SK-N-MC (cell line): ENCODE data around the gene NTRK2.

Experiments
- EZH2 ChIP-seq: fragments of 200-600 bp; sonication (generic); IDR thresholded peaks from one replicate; pipeline ENCODE4 v1.6.1; 2017; ENCODE audit warnings: antibody characterized with exemption
- POLR2AphosphoS5 ChIP-seq: IDR thresholded peaks from 2 replicates; pipeline ENCODE4 v1.6.1; 2012; ENCODE audit warnings: mild to moderate bottlenecking, low read depth, low read length, borderline replicate concordance

DNA sequence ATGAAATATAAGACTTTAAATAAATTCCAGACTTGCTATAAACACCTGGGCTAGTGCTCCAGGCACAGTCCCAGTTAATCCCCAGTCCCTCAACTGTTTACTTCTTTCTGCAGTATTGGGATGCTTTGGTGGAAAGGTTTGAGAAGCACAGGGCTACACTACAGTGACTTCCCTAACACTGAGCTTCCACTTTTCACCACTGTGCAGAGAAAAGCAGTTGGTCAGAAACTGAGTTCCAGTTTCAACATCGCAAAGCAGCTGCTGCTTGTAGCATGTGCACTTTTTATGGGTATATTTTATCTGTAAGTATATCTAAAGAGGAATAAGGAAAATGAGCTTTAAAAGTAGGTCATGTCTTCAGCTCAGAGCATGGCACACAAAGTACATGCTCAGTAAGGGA lies 339.7 kb downstream of the NTRK2 start:
- TF ChIP-seq EZH2 (no peak), POLR2AphosphoS5 (no peak)
